Uterus (tissue), 2 donors: ENCODE results near the gene KRT37.

Source experiments
- CTCF ChIP-seq, 4 experiments: fragments of 200-600 bp in 2 of 4; fragments of 450-650 bp in 2 of 4; sonication (generic) in 2 of 4; IDR thresholded peaks; one replicate each; pipeline ENCODE4 v1.5.1; 2016 to 2019; ENCODE audit warnings: antibody characterized with exemption in 4 of 4, mild to moderate bottlenecking in 2 of 4, moderate library complexity in 1 of 4
- POLR2A ChIP-seq, 2 donors: fragments of 450-650 bp; IDR thresholded peaks; one replicate each; pipeline ENCODE4 v1.6.1; 2016; ENCODE audit warnings: antibody characterized with exemption in 2 of 2, mild to moderate bottlenecking in 1 of 2, moderate library complexity in 1 of 2

- TF ChIP-seq CTCF (IDR thresholded peaks at IDR 0.05) (no peak), POLR2A (IDR thresholded peaks at IDR 0.05) (no peak)
Observed at GRCh38 chr17:41440531-41441033, 16.2 kb upstream of the KRT37 start, which contains the start of gene KRT38.
